ENCODE data around the gene CACNA1C. TPM values are rescaled to one million over a fixed set of nuclear protein-coding genes. Genes with fewer than 3 reads are reported as not detected.

Gene CACNA1C
- total RNA-seq, 1 experiment from 2014 or later = 1.1 TPM

GRCh38 chr12:2672863-2673262, 620.1 kb downstream of the CACNA1C start:
- no peaks in the 10 kb centered on the region for H3K9me3 ChIP-seq (ENCODE audit: control insufficient read depth, low read depth, low read length)
- no peak overlapping the region for H2AK5ac ChIP-seq (ENCODE audit: insufficient read length, low read length)
- no peak overlapping the region for H3T11ph ChIP-seq (ENCODE audit: low read length)
- no peaks in the 10 kb centered on the region for H3K36me3 Mint-ChIP-seq (ENCODE audit: insufficient read depth in 1 of 3, low read depth in 3 of 3)
- no peaks in the 10 kb centered on the region for H3K9me3 Mint-ChIP-seq
- no peak for TF ChIP-seq CTCF (conservative IDR thresholded peaks at IDR 0.05)
- H3K27me3 Mint-ChIP-seq (ENCODE audit: low read depth) = no peaks in the 10 kb centered on the region; the same call in 1 of the 2 replicates
- no peak overlapping the region for H4K5ac ChIP-seq (ENCODE audit: insufficient read length, low read depth, low read length)
- no peak overlapping the region for H3K56ac ChIP-seq (ENCODE audit: insufficient read length, low read depth, low read length)
- no peak overlapping the region for H3K18ac ChIP-seq (ENCODE audit: insufficient read length, low read depth, low read length)
- H3K23me2 ChIP-seq (ENCODE audit: insufficient read length, low read depth, low read length, poor library complexity, severe bottlenecking) = no peaks in the 10 kb centered on the region
- no peak overlapping the region for H2BK12ac ChIP-seq (ENCODE audit: insufficient read length, low read depth, low read length)
- H3K79me1 ChIP-seq (ENCODE audit: insufficient read depth, low read depth, low read length, poor library complexity, severe bottlenecking) = no peaks in the 10 kb centered on the region
- no CpG with 5 or more reads among the region's 10 CpGs for WGBS (ENCODE audit: extremely low coverage, insufficient read length, low lambda C conversion rate)
- no peak overlapping the region for H3K4me3 Mint-ChIP-seq
- H3K9ac ChIP-seq (ENCODE audit: extremely low read depth, insufficient read length, low read length) = no peak overlapping the region
- H3K27me3 ChIP-seq (ENCODE audit: insufficient read depth, low read length) = no peaks in the 10 kb centered on the region
- no peak overlapping the region for H2BK20ac ChIP-seq (ENCODE audit: low read depth, low read length, poor library complexity, severe bottlenecking)
- no peak overlapping the region for H3K14ac ChIP-seq (ENCODE audit: insufficient read depth, low read length)
- H2BK5ac ChIP-seq (ENCODE audit: insufficient read length, low read length) = no peak overlapping the region
- H4K91ac ChIP-seq (ENCODE audit: insufficient read length, low read depth, low read length) = no peak overlapping the region
- H4K20me1 ChIP-seq (ENCODE audit: control insufficient read depth, insufficient read depth, insufficient read length) = no peaks in the 10 kb centered on the region
- H3K27ac ChIP-seq (ENCODE audit: insufficient read length, low read depth, low read length) = no peak overlapping the region
- H3K79me2 ChIP-seq (ENCODE audit: insufficient read depth, low read length) = no peaks in the 10 kb centered on the region
- peaks cover 2 to 5% of the 10 kb centered on the region in 2 experiments; a peak in 1 of 4 replicates for H3K4me1 Mint-ChIP-seq
- no peak overlapping the region for H3K4me2 ChIP-seq (ENCODE audit: insufficient read depth, insufficient read length, low read length)
- H3K4ac ChIP-seq (ENCODE audit: low read depth, low read length) = no peak overlapping the region
- H4K8ac ChIP-seq (replicated peaks; ENCODE audit: insufficient read length, low read depth, low read length) = no peak overlapping the region
- H3K4me1 ChIP-seq (ENCODE audit: insufficient read depth, low read length) = no peaks in the 10 kb centered on the region
- H2BK120ac ChIP-seq (ENCODE audit: low read depth, low read length, poor library complexity, severe bottlenecking) = no peak overlapping the region
- no peak overlapping the region for H3K23ac ChIP-seq (ENCODE audit: insufficient read length, low read depth, low read length)
- H2BK15ac ChIP-seq (ENCODE audit: low read depth, low read length) = no peak overlapping the region
- DNase-seq = no peak
- no peak overlapping the region for H2AFZ ChIP-seq (ENCODE audit: low read length)
- no peak overlapping the region for H3K27ac Mint-ChIP-seq

Measured in H9 (cell line).